GM12878 (cell line): Measurements from ENCODE around the gene TLNRD1. TPM values are rescaled to one million over a fixed set of nuclear protein-coding genes. Genes with fewer than 3 reads are reported as not detected.
"Not testable (repeated sequence)": the region's sequence is repeated elsewhere in the genome, so short reads cannot be mapped to it uniquely, and the experiment has no call there.

Experiments
- ATAC-seq: fragments of 200-7000 bp; cut with Tn5 transposase; 3 replicates; pipeline ENCODE4 v1.9.1; 2020; ENCODE audit warnings: mild to moderate bottlenecking, moderate library complexity
- BruUV-seq: library from RNA; stranded (reverse); fragments of 400-500 nt; replicated peaks from 2 replicates; lab custom pipeline; 2021; lab: Mats Ljungman, UMichigan
- CTCF ChIA-PET: fragments of 300-600 bp; sonication (Branson Sonifier 250); formaldehyde crosslinking; extraction: SDS; loops from one replicate; lab custom pipeline; 2021; ENCODE audit warnings: inconsistent platforms; lab: Yijun Ruan, JAX
- POLR2A ChIA-PET: fragments of 350-600 bp; formaldehyde crosslinking; extraction: SDS; loops from one replicate; lab custom pipeline; 2021; ENCODE audit warnings: inconsistent platforms; lab: Charles Lee
- RAD21 ChIA-PET: fragments of 300-600 bp; sonication (Branson Sonifier 250); formaldehyde crosslinking; loops from one replicate; lab custom pipeline; 2023; ENCODE audit warnings: antibody characterized with exemption; ENCODE audit not compliant: unreplicated experiment; lab: Charles Lee
- SMC1A ChIA-PET: fragments of 300-600 bp; sonication (Branson Sonifier 250); formaldehyde crosslinking; loops from one replicate; lab custom pipeline; 2023; ENCODE audit not compliant: unreplicated experiment, uncharacterized antibody; lab: Charles Lee
- DNase-seq: peaks from one replicate; pipeline ENCODE4 v3.0.0-alpha.2; 2011; ENCODE audit warnings: low read depth, low spot score
- FAIRE-seq: peaks from 3 replicates; lab custom pipeline; 2011; peaks lifted over from hg19 to GRCh38; lab: Jason Lieb, UNC
- H2AFZ ChIP-seq: 2 replicates; pipeline ENCODE4 v1.6.0; 2011; ENCODE audit warnings: low read depth, low read length, control low read depth; ENCODE audit not compliant: control insufficient read depth
- H3K27ac ChIP-seq: 2 replicates; pipeline ENCODE4 v1.5.1; 2011; ENCODE audit warnings: control low read depth; ENCODE audit not compliant: control insufficient read depth, insufficient read depth
- H3K27me3 ChIP-seq, 2 experiments: replicated peaks in 1 of 2; 2 replicates each; pipeline versions ENCODE4 v1.6.0 to v1.6.1; 2011; ENCODE audit warnings: low read length in 1 of 2; ENCODE audit not compliant: control insufficient read depth in 2 of 2, insufficient read depth in 2 of 2
- H3K36me3 ChIP-seq, 2 experiments: 2 replicates each; pipeline ENCODE4 v1.5.1; 2011; ENCODE audit warnings: low read length in 1 of 2; ENCODE audit not compliant: control insufficient read depth in 2 of 2, insufficient read depth in 2 of 2
- H3K4me1 ChIP-seq: 2 replicates; pipeline ENCODE4 v1.6.1; 2011; ENCODE audit warnings: mild to moderate bottlenecking, low read length, moderate library complexity, mixed read lengths; ENCODE audit not compliant: control insufficient read depth, insufficient read depth
- H3K4me2 ChIP-seq: 2 replicates; pipeline ENCODE4 v1.6.0; 2011; ENCODE audit warnings: control low read depth; ENCODE audit not compliant: control insufficient read depth, insufficient read depth
- H3K4me3 ChIP-seq: fragments of 200-600 bp; sonication (generic); 2 replicates; pipeline ENCODE4 v1.5.1; 2016
- H3K79me2 ChIP-seq: 2 replicates; pipeline ENCODE4 v1.6.0; 2011; ENCODE audit warnings: low read length; ENCODE audit not compliant: control insufficient read depth, insufficient read depth
- H3K9ac ChIP-seq: 2 replicates; pipeline ENCODE4 v1.8.0; 2011; ENCODE audit warnings: low read length, control low read depth, mixed read lengths; ENCODE audit not compliant: control insufficient read depth, insufficient read depth
- H3K9me3 ChIP-seq: replicated peaks from 3 replicates; pipeline ENCODE4 v1.5.1; 2011; ENCODE audit warnings: mild to moderate bottlenecking, low read length; ENCODE audit not compliant: control insufficient read depth, insufficient read depth
- H4K20me1 ChIP-seq: 2 replicates; pipeline ENCODE4 v1.6.0; 2011; ENCODE audit not compliant: control insufficient read depth, insufficient read depth
- ATF7 ChIP-seq: fragments of 450-650 bp; IDR thresholded peaks from 2 replicates; pipeline ENCODE4 v1.6.1; 2016; ENCODE audit warnings: low read depth, mild to moderate bottlenecking
- YY1 ChIP-seq: IDR thresholded peaks from 2 replicates; pipeline ENCODE4 v1.6.1; 2011; ENCODE audit warnings: low read depth, mild to moderate bottlenecking, low read length
- WGBS: methylation state at CpG from one replicate; pipeline ENCODE4 v1.1.6; 2016; ENCODE audit warnings: low lambda C conversion rate; ENCODE audit not compliant: insufficient replicate concordance, insufficient coverage; ENCODE audit errors: missing lambda C conversion rate; 5-methylcytosine and 5-hydroxymethylcytosine counted together
- in situ Hi-C: fragments of 300-500 bp; cut with MboI; formaldehyde crosslinking; loops from 9 replicates; pipeline ENCODE4 v1.14.3; 2018; ENCODE audit warnings: mixed read lengths
- intact Hi-C: fragments of 100-400 bp; cut with micrococcal nuclease; formaldehyde crosslinking; loops from one replicate; pipeline ENCODE4 v1.14.2; 2022; ENCODE audit not compliant: unreplicated experiment
- polyA plus RNA-seq, 11 experiments: library from polyadenylated mRNA; depleted of rRNA in 4 of 11; unstranded in 6 of 11; stranded (reverse) in 5 of 11; fragments of >200 nt; fragmentation: Nextera tagmentation in 4 of 11; fragmentation: Illumina TruSeq in 1 of 11; extraction: Ambion mirVana in 4 of 11; extraction: Trizol in 1 of 11; gene quantifications; 1 replicate in 1 of 11; 2 replicates in 10 of 11; pipeline versions ENCODE4 v1.2.1 to v1.2.3, GENCODE V29; 2011 to 2016; ENCODE audit warnings: inconsistent platforms in 2 of 11, missing spikeins in 2 of 11, low read depth in 1 of 11
- total RNA-seq, 4 experiments: library from RNA; depleted of rRNA in 3 of 4; stranded (reverse); fragments of >200 nt in 3 of 4; fragmentation: Illumina TruSeq in 1 of 4; extraction: Trizol in 1 of 4; gene quantifications; 2 replicates each; pipeline versions ENCODE4 v1.2.1 to v1.2.3, GENCODE V29; 2013 to 2021
- TF ChIP-seq, protein P1 (sequence below): fragments of 450-650 bp; IDR thresholded peaks from 2 replicates; pipeline ENCODE4 v1.6.1; 2017; ENCODE audit warnings: mild to moderate bottlenecking, low read depth, inconsistent platforms; ENCODE audit not compliant: poor library complexity, severe bottlenecking

TLNRD1 gene
- total and polyA plus RNA-seq, 10 of the 15 experiments (the other 5 are each of a cell fraction or from before 2014, with no cell fraction given): 2.5 to 44.8 (median 9.1) TPM

DNA sequence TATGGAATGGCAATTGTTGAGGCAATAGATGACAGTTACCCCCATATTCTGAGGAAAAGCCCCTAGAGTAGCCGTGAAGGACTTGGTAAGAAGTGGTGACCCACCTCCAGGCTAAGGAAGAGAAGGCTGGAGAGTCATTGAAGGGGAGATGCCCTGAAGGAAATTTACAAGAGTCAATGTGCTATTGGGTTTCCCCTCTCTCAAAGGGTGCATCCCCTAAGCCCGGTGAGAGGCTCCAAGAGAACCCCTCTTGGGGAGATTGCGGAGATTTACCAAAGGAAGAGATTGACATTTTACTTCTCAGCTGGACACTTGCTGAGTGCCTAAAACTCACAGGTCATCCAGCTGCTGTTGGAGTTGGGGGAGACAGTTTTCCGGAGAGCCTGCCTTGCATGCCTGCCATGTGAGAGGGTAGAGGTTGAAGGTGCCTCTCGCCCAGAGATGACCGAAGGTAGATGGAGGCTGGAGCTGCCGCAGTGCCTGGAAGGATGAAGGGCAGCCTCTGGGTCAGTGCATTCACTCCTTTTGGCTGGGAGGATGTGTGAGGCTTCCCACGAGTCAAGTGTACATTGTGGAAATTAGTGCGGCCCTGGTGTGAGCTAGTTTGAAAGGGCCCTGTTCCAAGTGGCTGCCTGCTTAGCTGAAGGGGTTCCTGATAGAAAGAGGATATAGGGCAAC, 41.8 kb upstream of the TLNRD1 start:
- RAD21 ChIA-PET: no interaction called here
- in situ Hi-C loops: no loop called here
- Histone ChIP-seq H3K4me1 (no peaks in the 10 kb centered on the region), H3K4me2 (no peak overlapping the region), H3K79me2 (no peaks in the 10 kb centered on the region), H3K4me3 (no peak overlapping the region)
- ATAC-seq: no peak
- POLR2A ChIA-PET: no interaction called here
- SMC1A ChIA-PET: interaction anchor here (0.7 to 1.0 kb wide), 2 partner anchors 11 to 13 kb away, joined by 3 read pairs; no protein-coding TSS in a partner anchor
- FAIRE-seq: no peak
- BruUV-seq: no TSS peak
- no peak for DNase-seq
- TF ChIP-seq, protein P1, sequence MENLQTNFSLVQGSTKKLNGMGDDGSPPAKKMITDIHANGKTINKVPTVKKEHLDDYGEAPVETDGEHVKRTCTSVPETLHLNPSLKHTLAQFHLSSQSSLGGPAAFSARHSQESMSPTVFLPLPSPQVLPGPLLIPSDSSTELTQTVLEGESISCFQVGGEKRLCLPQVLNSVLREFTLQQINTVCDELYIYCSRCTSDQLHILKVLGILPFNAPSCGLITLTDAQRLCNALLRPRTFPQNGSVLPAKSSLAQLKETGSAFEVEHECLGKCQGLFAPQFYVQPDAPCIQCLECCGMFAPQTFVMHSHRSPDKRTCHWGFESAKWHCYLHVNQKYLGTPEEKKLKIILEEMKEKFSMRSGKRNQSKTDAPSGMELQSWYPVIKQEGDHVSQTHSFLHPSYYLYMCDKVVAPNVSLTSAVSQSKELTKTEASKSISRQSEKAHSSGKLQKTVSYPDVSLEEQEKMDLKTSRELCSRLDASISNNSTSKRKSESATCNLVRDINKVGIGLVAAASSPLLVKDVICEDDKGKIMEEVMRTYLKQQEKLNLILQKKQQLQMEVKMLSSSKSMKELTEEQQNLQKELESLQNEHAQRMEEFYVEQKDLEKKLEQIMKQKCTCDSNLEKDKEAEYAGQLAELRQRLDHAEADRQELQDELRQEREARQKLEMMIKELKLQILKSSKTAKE: no peak
- TF ChIP-seq ATF7 (no peak), YY1 (no peak)
- TF ChIP-seq, all 136 proteins: peak for 0
- no peaks in the 10 kb centered on the region for H3K27me3 ChIP-seq
- H4K20me1 ChIP-seq: no peaks in the 10 kb centered on the region
- WGBS: 89% methylated on average over 9 of the region's 9 CpGs
- H3K9me3 ChIP-seq: no peaks in the 10 kb centered on the region
- no peaks in the 10 kb centered on the region; a peak in 1 of 4 replicates for H3K36me3 ChIP-seq
- H3K9ac ChIP-seq: no peak overlapping the region
- H2AFZ ChIP-seq: no peak overlapping the region
- intact Hi-C loops: no loop called here
- CTCF ChIA-PET: interaction anchor here (0.8 to 3.2 kb wide), 4 partner anchors 10 to 391 kb away, joined by 3 to 20 read pairs (median 5); no protein-coding TSS in a partner anchor
- no peak overlapping the region for H3K27ac ChIP-seq

- H3K79me2 ChIP-seq, BruUV-seq, H3K4me1 ChIP-seq, H2AFZ ChIP-seq, DNase-seq, H3K4me3 ChIP-seq, H3K27me3 ChIP-seq, POLR2A ChIA-PET, intact Hi-C loops, SMC1A ChIA-PET, H3K4me2 ChIP-seq, H3K9ac ChIP-seq, RAD21 ChIA-PET, H3K9me3 ChIP-seq, FAIRE-seq, ATAC-seq, H3K36me3 ChIP-seq, CTCF ChIA-PET, H3K27ac ChIP-seq, in situ Hi-C loops, H4K20me1 ChIP-seq: not testable (repeated sequence)
Measured at GRCh38 chr15:80965454-80965853, 35.3 kb upstream of the TLNRD1 start.
